HepG2 (cell line): ENCODE data around the gene ASAP2. TPM values are rescaled to one million over a fixed set of nuclear protein-coding genes. Genes with fewer than 3 reads are reported as not detected.

ENCODE experiments used
- CBX5 ChIP-seq: sonication (generic); formaldehyde crosslinking; IDR thresholded peaks from 2 replicates; pipeline ENCODE4 v1.4.0; 2020; ENCODE audit warnings: missing genetic modification reagents, borderline replicate concordance
- HMG20A ChIP-seq: IDR thresholded peaks from 2 replicates; pipeline ENCODE4 v1.6.1; 2016; ENCODE audit warnings: borderline replicate concordance
- MED8 ChIP-seq: sonication (generic); formaldehyde crosslinking; IDR thresholded peaks from 2 replicates; pipeline ENCODE4 v1.8.1; 2023; ENCODE audit warnings: mild to moderate bottlenecking, missing genetic modification reagents; ENCODE audit not compliant: insufficient replicate concordance
- RXRA ChIP-seq: sonication (generic); formaldehyde crosslinking; IDR thresholded peaks from 2 replicates; pipeline ENCODE4 v1.5.1; 2020; ENCODE audit warnings: missing genetic modification reagents
- SRY ChIP-seq: sonication (generic); formaldehyde crosslinking; IDR thresholded peaks from 2 replicates; pipeline ENCODE4 v1.8.0; 2022; ENCODE audit warnings: mild to moderate bottlenecking, missing genetic modification reagents
- ZNF792 ChIP-seq: IDR thresholded peaks from 2 replicates; pipeline ENCODE4 v1.6.1; 2016
- polyA plus RNA-seq, 8 experiments: library from polyadenylated mRNA; depleted of rRNA in 3 of 8; stranded (reverse) in 7 of 8; unstranded in 1 of 8; fragments of >200 nt; fragmentation: Illumina TruSeq in 4 of 8; extraction: Trizol in 4 of 8; gene quantifications; 2 replicates each; pipeline versions ENCODE4 v1.2.1 to v1.2.3, GENCODE V29; 2011 to 2016; ENCODE audit warnings: low read depth in 4 of 8, missing spikeins in 1 of 8, mixed read lengths in 1 of 8; ENCODE audit not compliant: insufficient read depth in 1 of 8
- total RNA-seq, 5 experiments: library from RNA; depleted of rRNA; stranded (reverse); fragments of >200 nt; fragmentation: Illumina TruSeq; extraction: Trizol; gene quantifications; 2 replicates each; pipeline ENCODE4 v1.2.3, GENCODE V29; 2016; ENCODE audit warnings: low read depth in 1 of 5
- TF ChIP-seq, protein P1 (sequence below): sonication (generic); formaldehyde crosslinking; IDR thresholded peaks from 2 replicates; pipeline ENCODE4 v1.4.0; 2020; ENCODE audit warnings: missing genetic modification reagents
- TF ChIP-seq, protein P2 (sequence below): sonication (generic); formaldehyde crosslinking; IDR thresholded peaks from 2 replicates; pipeline ENCODE4 v1.4.0; 2020; ENCODE audit warnings: missing genetic modification reagents, mild to moderate bottlenecking, borderline replicate concordance
- TF ChIP-seq, protein P3 (sequence below): sonication (generic); formaldehyde crosslinking; IDR thresholded peaks from 2 replicates; pipeline ENCODE4 v1.4.0; 2020; ENCODE audit warnings: missing genetic modification reagents, mild to moderate bottlenecking, borderline replicate concordance
- TF ChIP-seq, protein P4 (sequence below): sonication (generic); formaldehyde crosslinking; IDR thresholded peaks from 2 replicates; pipeline ENCODE4 v1.5.1; 2020; ENCODE audit warnings: mild to moderate bottlenecking, missing genetic modification reagents, moderate library complexity

Gene ASAP2
- total and polyA plus RNA-seq, 2 of the 13 experiments (the other 11 are each of a cell fraction or from before 2014, with no cell fraction given): 7.3 to 22.3 TPM

DNA sequence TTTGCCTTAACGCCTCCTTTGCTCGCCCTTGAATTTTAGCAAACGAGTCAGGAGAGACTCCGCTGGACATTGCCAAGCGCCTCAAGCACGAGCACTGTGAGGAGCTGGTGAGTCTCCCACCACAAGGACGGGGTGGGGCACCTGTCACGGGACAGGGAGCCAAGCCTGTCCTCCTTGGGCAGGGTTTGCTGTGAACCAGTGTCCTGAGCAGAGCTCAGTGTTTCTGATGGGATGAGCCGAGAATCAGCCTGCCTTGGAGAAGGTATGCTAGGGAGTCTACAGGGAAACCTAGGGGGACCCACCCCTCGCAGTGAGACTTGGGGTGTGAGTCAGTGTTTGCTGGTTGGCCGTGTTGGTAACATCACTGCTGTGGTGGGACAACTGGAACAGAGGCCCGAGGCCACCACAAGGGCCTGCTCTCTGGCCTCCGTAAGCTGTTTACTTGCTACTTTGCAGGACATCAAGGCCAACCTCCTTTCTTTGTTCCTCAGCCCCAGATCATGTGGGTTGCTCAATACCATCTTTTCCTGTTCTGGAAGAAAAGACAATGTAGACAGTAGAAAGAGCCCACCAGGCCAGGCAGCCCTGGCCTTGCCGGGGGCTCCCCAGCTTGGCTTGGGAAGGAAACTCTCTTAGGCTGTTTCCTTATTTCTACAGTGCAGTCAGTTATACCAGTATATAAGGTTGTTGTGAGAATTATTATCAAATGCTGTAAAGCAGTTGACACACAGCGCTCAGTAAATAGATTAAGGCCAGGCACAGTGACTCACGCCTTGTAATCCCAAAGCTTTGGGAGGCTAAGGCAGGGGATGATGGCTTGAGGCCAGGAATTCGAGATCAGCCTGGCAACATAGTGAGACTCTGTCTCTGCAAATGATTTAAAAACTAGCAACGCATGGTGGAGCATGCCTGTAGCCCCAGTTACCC lies 174.4 kb downstream of the ASAP2 start (continued):
- TF ChIP-seq, protein P1, sequence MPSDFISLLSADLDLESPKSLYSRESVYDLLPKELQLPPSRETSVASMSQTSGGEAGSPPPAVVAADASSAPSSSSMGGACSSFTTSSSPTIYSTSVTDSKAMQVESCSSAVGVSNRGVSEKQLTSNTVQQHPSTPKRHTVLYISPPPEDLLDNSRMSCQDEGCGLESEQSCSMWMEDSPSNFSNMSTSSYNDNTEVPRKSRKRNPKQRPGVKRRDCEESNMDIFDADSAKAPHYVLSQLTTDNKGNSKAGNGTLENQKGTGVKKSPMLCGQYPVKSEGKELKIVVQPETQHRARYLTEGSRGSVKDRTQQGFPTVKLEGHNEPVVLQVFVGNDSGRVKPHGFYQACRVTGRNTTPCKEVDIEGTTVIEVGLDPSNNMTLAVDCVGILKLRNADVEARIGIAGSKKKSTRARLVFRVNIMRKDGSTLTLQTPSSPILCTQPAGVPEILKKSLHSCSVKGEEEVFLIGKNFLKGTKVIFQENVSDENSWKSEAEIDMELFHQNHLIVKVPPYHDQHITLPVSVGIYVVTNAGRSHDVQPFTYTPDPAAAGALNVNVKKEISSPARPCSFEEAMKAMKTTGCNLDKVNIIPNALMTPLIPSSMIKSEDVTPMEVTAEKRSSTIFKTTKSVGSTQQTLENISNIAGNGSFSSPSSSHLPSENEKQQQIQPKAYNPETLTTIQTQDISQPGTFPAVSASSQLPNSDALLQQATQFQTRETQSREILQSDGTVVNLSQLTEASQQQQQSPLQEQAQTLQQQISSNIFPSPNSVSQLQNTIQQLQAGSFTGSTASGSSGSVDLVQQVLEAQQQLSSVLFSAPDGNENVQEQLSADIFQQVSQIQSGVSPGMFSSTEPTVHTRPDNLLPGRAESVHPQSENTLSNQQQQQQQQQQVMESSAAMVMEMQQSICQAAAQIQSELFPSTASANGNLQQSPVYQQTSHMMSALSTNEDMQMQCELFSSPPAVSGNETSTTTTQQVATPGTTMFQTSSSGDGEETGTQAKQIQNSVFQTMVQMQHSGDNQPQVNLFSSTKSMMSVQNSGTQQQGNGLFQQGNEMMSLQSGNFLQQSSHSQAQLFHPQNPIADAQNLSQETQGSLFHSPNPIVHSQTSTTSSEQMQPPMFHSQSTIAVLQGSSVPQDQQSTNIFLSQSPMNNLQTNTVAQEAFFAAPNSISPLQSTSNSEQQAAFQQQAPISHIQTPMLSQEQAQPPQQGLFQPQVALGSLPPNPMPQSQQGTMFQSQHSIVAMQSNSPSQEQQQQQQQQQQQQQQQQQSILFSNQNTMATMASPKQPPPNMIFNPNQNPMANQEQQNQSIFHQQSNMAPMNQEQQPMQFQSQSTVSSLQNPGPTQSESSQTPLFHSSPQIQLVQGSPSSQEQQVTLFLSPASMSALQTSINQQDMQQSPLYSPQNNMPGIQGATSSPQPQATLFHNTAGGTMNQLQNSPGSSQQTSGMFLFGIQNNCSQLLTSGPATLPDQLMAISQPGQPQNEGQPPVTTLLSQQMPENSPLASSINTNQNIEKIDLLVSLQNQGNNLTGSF (CRISPR knock-in tag): no peak
- TF ChIP-seq SRY (CRISPR knock-in tag) (no peak), CBX5 (CRISPR knock-in tag) (no peak), RXRA (CRISPR knock-in tag) (peak; percentile 2; the same call in 1 of the 2 replicates), HMG20A (CRISPR knock-in tag) (peak; percentile 76), ZNF792 (CRISPR knock-in tag) (peak; percentile 79; the same call in 1 of the 2 replicates), MED8 (CRISPR knock-in tag) (no peak)
- TF ChIP-seq, protein P2, sequence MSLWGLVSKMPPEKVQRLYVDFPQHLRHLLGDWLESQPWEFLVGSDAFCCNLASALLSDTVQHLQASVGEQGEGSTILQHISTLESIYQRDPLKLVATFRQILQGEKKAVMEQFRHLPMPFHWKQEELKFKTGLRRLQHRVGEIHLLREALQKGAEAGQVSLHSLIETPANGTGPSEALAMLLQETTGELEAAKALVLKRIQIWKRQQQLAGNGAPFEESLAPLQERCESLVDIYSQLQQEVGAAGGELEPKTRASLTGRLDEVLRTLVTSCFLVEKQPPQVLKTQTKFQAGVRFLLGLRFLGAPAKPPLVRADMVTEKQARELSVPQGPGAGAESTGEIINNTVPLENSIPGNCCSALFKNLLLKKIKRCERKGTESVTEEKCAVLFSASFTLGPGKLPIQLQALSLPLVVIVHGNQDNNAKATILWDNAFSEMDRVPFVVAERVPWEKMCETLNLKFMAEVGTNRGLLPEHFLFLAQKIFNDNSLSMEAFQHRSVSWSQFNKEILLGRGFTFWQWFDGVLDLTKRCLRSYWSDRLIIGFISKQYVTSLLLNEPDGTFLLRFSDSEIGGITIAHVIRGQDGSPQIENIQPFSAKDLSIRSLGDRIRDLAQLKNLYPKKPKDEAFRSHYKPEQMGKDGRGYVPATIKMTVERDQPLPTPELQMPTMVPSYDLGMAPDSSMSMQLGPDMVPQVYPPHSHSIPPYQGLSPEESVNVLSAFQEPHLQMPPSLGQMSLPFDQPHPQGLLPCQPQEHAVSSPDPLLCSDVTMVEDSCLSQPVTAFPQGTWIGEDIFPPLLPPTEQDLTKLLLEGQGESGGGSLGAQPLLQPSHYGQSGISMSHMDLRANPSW: peak; percentile 64; the same call in 1 of the 2 replicates
- TF ChIP-seq, protein P3, sequence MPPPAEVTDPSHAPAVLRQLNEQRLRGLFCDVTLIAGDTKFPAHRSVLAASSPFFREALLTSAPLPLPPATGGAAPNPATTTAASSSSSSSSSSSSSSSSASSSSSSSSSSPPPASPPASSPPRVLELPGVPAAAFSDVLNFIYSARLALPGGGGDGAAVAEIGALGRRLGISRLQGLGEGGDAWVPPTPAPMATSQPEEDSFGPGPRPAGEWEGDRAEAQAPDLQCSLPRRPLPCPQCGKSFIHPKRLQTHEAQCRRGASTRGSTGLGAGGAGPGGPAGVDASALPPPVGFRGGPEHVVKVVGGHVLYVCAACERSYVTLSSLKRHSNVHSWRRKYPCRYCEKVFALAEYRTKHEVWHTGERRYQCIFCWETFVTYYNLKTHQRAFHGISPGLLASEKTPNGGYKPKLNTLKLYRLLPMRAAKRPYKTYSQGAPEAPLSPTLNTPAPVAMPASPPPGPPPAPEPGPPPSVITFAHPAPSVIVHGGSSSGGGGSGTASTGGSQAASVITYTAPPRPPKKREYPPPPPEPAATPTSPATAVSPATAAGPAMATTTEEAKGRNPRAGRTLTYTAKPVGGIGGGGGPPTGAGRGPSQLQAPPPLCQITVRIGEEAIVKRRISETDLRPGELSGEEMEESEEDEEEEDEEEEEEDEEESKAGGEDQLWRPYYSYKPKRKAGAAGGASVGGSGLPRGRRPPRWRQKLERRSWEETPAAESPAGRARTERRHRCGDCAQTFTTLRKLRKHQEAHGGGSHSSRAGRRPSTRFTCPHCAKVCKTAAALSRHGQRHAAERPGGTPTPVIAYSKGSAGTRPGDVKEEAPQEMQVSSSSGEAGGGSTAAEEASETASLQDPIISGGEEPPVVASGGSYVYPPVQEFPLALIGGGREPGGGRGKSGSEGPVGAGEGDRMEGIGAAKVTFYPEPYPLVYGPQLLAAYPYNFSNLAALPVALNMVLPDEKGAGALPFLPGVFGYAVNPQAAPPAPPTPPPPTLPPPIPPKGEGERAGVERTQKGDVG (CRISPR knock-in tag): peak; percentile 70; the same call in 1 of the 2 replicates
- TF ChIP-seq, protein P4, sequence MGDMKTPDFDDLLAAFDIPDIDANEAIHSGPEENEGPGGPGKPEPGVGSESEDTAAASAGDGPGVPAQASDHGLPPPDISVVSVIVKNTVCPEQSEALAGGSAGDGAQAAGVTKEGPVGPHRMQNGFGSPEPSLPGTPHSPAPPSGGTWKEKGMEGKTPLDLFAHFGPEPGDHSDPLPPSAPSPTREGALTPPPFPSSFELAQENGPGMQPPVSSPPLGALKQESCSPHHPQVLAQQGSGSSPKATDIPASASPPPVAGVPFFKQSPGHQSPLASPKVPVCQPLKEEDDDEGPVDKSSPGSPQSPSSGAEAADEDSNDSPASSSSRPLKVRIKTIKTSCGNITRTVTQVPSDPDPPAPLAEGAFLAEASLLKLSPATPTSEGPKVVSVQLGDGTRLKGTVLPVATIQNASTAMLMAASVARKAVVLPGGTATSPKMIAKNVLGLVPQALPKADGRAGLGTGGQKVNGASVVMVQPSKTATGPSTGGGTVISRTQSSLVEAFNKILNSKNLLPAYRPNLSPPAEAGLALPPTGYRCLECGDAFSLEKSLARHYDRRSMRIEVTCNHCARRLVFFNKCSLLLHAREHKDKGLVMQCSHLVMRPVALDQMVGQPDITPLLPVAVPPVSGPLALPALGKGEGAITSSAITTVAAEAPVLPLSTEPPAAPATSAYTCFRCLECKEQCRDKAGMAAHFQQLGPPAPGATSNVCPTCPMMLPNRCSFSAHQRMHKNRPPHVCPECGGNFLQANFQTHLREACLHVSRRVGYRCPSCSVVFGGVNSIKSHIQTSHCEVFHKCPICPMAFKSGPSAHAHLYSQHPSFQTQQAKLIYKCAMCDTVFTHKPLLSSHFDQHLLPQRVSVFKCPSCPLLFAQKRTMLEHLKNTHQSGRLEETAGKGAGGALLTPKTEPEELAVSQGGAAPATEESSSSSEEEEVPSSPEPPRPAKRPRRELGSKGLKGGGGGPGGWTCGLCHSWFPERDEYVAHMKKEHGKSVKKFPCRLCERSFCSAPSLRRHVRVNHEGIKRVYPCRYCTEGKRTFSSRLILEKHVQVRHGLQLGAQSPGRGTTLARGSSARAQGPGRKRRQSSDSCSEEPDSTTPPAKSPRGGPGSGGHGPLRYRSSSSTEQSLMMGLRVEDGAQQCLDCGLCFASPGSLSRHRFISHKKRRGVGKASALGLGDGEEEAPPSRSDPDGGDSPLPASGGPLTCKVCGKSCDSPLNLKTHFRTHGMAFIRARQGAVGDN (CRISPR knock-in tag): peak; percentile 85
